Activated CD8-positive, alpha-beta memory T cell treated with anti-CD3 and anti-CD28 coated beads, Interleukin-2, amount 50 U/mL, for 1 hour (primary cell): ENCODE data around the gene RBMS1.

ENCODE experiments used
- DNase-seq: peaks from one replicate; pipeline ENCODE4 v3.0.0-alpha.2; 2020; ENCODE audit errors: extremely low read depth

The RBMS1 gene

GRCh38 chr2:160408959-160409291, 84.7 kb downstream of the RBMS1 start:
- no peak for DNase-seq

- DNase-seq, result no peak
These were observed 85.2 kb downstream of the RBMS1 start for GRCh38 chr2:160408173-160408958.

GRCh38 chr2:160407393-160408172, 86.0 kb downstream of the RBMS1 start:
- DNase-seq, result no peak

GRCh38 chr2:160406591-160407392, 86.8 kb downstream of the RBMS1 start:
- peak; percentile 66 for DNase-seq

GRCh38 chr2:160405077-160405867, 88.3 kb downstream of the RBMS1 start:
- DNase-seq, result no peak

- no peak for DNase-seq
These were observed 90.3 kb downstream of the RBMS1 start for GRCh38 chr2:160402997-160403979.

- DNase-seq, result no peak
These were observed 91.1 kb downstream of the RBMS1 start for GRCh38 chr2:160402501-160402900.

GRCh38 chr2:160401895-160402294, 91.7 kb downstream of the RBMS1 start:
- no peak for DNase-seq

GRCh38 chr2:160399880-160400279, 93.7 kb downstream of the RBMS1 start:
- no peak for DNase-seq

GRCh38 chr2:160397530-160397865, 96.1 kb downstream of the RBMS1 start:
- no peak for DNase-seq

- DNase-seq, result no peak
These were observed 99.5 kb downstream of the RBMS1 start for GRCh38 chr2:160394153-160394552.

GRCh38 chr2:160392201-160392600, 101.4 kb downstream of the RBMS1 start:
- DNase-seq, result no peak

- no peak for DNase-seq
These were observed 102.8 kb downstream of the RBMS1 start for GRCh38 chr2:160390544-160391455.

- no peak for DNase-seq
These were observed 103.7 kb downstream of the RBMS1 start for GRCh38 chr2:160389875-160390274.

- DNase-seq, result no peak
These were observed 104.9 kb downstream of the RBMS1 start for GRCh38 chr2:160388464-160389263.

- DNase-seq, result no peak
These were observed 105.9 kb downstream of the RBMS1 start for GRCh38 chr2:160387558-160388262.

- no peak for DNase-seq
These were observed 108.8 kb downstream of the RBMS1 start for GRCh38 chr2:160384791-160385190.

GRCh38 chr2:160381425-160381951, 112.1 kb downstream of the RBMS1 start:
- DNase-seq, result no peak
